ENCODE data around the gene SLC26A6. TPM values are rescaled to one million over a fixed set of nuclear protein-coding genes. Genes with fewer than 3 reads are reported as not detected.

The SLC26A6 gene
- polyA plus RNA-seq, 1 donor from 2014 or later: 1.4 TPM

DNA sequence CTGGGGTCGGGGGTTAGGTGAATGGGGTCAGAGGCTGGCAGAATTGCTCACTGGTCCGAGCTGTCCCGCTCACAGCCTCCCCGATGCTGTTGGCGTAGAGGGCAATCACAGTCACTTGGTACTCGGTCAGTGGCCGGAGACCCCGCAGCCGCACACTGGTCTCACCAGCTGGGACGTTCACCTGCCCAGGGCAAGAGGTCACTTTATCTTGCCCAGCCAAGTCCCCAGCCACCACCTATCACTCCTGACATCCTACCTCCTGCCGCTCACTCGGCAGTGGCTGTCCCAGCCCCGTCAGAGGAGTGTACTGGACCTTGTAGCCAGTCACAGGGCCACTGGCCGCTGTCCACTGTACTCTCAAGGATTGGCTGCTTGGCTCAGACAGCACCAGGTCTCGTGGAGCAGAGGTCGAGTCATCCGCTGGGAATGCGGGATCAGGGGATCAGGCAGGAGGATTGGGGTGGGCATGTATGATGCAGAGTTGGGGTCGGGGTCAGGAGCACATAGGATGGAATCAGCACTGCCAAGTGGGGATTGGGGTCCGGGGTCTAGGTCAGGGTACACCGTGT is 42.7 kb downstream of the SLC26A6 start:
- Mint-ChIP-seq H3K36me3 (peaks cover 4% of the 10 kb centered on the region), H3K27ac (no peak overlapping the region), H3K9me3 (peaks cover 0 to 1% (median 0%) of the 10 kb centered on the region in 3 donors), H3K27me3 (peaks cover 37% of the 10 kb centered on the region), H3K4me1 (peaks cover 0 to 3% (median 0%) of the 10 kb centered on the region in 3 donors), H3K4me3 (peak overlapping the region in 1 of 4 donors; percentile 61)

DNA sequence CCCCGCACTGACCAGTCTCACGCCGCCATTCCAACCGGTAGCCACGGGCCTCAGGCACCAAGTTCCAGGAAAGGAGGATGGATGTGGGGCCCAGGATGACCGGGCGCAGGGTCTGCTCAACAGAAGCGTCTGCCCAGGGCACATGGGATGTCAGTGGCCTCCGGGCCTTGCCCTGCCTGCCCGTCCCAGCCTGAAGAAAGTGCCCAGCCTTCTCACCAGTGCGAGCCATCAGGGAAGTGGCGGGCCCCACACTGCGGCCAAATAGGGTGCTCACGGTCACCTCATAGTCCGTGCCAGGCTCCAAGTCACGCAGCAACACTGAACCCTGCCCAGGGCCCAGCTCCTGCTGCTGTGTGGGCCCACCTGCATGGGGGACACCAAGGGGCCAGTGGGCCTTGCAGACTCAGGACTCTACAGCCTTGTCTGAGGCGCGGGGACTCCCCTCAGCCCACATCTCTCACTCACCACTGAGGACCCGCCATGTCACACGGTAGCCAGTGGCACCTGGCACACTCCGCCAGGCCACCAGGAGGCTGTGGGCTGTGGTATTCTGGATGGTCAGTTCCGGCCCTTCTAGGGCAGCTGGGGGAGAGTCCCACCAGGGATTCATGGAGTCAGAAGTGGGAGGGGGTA is 43.3 kb downstream of the SLC26A6 start:
- Mint-ChIP-seq H3K36me3 (no peaks in the 10 kb centered on the region), H3K9me3 (peaks cover 0 to 1% (median 0%) of the 10 kb centered on the region in 3 donors), H3K4me1 (peaks cover 0 to 3% (median 0%) of the 10 kb centered on the region in 3 donors), H3K27me3 (peaks cover 38% of the 10 kb centered on the region), H3K27ac (no peak overlapping the region), H3K4me3 (no peak overlapping the region)

DNA sequence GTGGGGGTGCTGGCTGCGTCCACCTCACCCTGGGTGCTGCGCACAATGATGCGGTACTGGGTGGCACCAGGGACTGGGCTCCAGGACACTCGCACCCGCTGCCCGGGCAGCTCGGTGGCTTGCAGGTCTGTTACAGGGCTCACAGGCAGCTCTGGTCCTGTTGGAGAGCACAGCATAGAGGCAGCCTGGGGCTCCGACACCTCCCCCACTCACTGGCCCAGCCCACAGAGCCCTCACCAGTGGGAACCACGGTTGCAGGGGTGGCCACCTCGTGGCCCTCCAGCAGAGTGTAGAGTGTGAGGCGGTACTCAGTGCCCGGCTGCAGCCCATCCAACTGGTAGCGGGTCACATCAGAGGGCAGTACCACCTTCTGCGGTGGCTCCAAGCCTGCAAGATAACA is 43.8 kb downstream of the SLC26A6 start:
- peaks cover 0 to 3% (median 0%) of the 10 kb centered on the region in 3 donors for H3K4me1 Mint-ChIP-seq
- H3K4me3 Mint-ChIP-seq: no peak overlapping the region
- peaks cover 38% of the 10 kb centered on the region for H3K27me3 Mint-ChIP-seq
- H3K9me3 Mint-ChIP-seq: peaks cover 0 to 1% (median 0%) of the 10 kb centered on the region in 3 donors
- H3K36me3 Mint-ChIP-seq: no peaks in the 10 kb centered on the region
- H3K27ac Mint-ChIP-seq: no peak overlapping the region

DNA sequence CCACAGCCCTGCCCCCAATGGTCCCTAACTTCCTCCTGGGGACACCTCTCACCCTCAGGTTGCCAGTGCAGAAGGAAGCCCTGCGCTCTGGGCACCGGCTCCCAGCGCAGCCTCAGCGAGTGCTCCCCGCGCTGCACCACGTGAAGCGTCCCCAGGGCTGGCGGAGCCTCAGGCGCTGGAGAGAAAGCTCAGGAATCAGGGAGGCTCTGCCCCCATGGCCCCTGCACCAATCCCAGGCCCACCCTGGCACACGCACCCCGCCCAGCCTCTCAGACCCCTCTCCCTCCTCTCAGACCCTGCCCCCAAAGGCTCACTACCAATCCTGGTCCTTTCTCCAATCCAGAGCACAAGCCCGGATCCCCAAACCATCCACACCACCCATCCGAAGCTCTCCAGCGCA is 47.0 kb downstream of the SLC26A6 start:
- peak overlapping the region in 1 of 4 donors; percentile 18 for H3K4me3 Mint-ChIP-seq
- H3K36me3 Mint-ChIP-seq: no peaks in the 10 kb centered on the region
- no peaks in the 10 kb centered on the region for H3K4me1 Mint-ChIP-seq
- H3K27me3 Mint-ChIP-seq: peaks cover 24% of the 10 kb centered on the region
- H3K27ac Mint-ChIP-seq: no peak overlapping the region
- peaks cover 0 to 1% (median 0%) of the 10 kb centered on the region in 3 donors for H3K9me3 Mint-ChIP-seq

DNA sequence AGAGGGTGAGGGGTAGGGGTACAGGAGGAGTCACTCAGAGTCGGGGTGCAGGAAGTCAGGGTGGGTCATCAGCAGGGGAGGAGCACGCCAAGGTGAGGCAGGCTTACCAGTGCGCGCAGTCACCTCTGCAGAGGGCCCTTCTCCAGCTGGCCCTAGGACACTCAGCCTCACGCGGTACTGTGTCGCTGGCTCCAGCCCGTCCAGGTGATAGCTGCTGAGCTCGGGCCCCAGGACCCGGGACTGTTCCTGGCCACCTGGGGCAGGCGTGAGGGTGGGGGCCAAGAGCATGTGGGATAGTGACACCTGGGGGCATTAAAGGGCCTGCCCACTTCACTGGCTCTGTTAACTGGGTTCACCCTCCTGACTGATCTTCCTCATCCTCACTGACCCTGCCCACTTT is 47.6 kb downstream of the SLC26A6 start:
- Mint-ChIP-seq H3K36me3 (no peaks in the 10 kb centered on the region), H3K4me1 (no peaks in the 10 kb centered on the region), H3K4me3 (no peak overlapping the region), H3K27me3 (peaks cover 22% of the 10 kb centered on the region), H3K27ac (no peak overlapping the region), H3K9me3 (peaks cover 0 to 1% (median 0%) of the 10 kb centered on the region in 3 donors)

DNA sequence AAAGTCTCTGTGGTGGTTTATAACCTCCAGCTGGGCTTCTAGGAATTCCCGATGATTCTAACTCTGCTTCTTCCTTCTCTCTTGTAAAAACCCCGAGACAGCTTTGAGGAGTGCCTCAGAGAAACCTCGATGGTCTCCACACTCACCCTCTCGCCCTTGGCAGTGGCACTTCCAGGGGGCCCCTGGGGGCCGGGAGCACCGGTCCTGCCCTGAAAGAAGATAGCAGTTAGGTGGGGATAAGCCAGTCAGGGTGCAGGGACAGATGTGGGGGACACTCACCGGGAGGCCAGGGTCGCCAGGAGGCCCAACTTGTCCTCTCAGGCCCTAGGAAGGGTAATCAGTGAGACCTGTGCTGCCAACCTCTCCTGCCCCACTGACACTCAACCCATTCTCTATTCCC is 49.9 kb downstream of the SLC26A6 start:
- Mint-ChIP-seq H3K9me3 (peaks cover 0 to 1% (median 0%) of the 10 kb centered on the region in 3 donors), H3K4me1 (no peaks in the 10 kb centered on the region), H3K4me3 (no peak overlapping the region), H3K27ac (no peak overlapping the region), H3K36me3 (no peaks in the 10 kb centered on the region), H3K27me3 (peaks cover 12% of the 10 kb centered on the region)

DNA sequence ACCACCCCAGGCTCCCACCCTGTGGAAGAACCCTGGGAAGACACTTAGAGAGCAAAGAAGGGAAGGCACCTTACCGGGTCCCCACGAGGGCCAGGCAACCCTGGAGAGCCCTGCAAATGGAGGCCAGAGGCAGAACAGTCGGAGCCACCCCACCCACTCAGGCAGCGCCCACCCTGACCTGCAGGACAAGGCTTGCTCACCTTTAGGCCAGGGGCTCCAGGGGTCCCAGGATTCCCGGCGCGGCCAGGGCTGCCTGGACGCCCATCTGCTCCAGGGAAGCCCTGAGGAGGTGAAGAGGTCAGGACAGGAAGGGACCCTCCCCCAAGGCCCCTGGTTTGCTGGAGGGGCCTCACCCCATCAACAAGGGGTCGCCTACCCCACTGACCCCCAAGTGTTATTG is 50.4 kb downstream of the SLC26A6 start:
- H3K9me3 Mint-ChIP-seq: peaks cover 0 to 1% (median 0%) of the 10 kb centered on the region in 3 donors
- H3K27ac Mint-ChIP-seq: no peak overlapping the region
- H3K36me3 Mint-ChIP-seq: no peaks in the 10 kb centered on the region
- H3K27me3 Mint-ChIP-seq: peaks cover 12% of the 10 kb centered on the region
- no peaks in the 10 kb centered on the region for H3K4me1 Mint-ChIP-seq
- H3K4me3 Mint-ChIP-seq: no peak overlapping the region

DNA sequence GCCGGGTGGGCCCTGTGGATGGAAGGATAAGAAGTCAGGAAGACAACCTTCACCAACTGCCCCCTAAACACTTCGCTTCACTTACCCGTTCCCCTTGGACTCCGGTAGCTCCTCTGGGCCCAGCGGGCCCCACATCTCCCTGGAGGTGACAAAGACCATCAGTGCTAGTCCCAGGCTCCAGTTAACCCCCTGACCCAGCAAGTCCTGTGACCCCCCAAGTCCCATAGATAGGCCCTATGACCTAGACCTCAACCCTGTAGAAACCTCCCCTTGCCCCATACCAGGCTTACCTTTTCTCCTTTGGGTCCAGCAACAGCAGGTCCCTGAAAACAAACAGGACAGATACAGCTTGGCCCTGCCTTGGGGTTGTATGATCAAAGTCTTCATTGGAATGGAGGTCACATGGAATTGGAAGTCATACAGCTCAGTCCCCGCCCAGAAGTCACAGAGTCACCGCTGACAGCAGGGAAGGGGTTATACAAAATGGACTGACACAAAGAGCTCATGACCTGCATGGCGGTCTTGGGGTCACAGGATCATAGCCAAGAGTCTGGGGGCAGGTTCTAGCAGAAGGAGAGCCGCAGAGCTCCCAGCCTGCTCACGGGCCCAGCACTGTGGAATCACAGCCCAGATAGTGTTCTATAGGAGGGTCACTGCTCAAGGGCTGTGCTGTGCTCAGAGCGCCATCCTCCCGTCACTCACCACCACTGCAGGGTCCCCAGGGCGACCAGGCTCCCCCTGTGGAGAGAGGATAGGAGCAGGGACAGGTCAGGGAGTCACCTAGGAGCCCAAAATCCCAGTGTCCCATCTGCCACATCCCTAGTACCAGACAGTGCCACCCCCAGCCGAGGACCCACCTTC is 53.4 kb downstream of the SLC26A6 start:
- Mint-ChIP-seq H3K27me3 (no peaks in the 10 kb centered on the region), H3K27ac (no peak overlapping the region), H3K4me1 (no peaks in the 10 kb centered on the region)

DNA sequence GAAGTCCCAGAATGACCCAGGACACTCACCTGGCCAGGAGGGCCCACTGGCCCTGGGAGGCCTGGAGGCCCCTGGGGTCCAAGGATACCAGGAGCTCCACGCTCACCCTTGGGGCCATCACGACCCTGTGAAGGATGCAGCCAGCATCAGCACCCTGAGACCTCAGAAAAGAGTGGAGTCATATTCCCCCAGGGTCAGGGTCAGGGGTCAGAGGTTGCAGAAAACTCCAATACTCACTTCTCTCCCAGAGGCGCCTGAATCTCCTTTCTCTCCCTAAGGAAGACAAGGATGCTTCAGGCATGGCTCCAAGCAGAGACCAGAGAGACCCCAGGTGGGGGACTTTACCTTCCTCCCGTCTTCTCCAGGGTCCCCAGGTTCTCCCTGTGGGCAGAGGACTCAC is 58.6 kb downstream of the SLC26A6 start:
- no peaks in the 10 kb centered on the region for H3K36me3 Mint-ChIP-seq
- no peaks in the 10 kb centered on the region for H3K9me3 Mint-ChIP-seq
- no peaks in the 10 kb centered on the region for H3K27me3 Mint-ChIP-seq
- H3K27ac Mint-ChIP-seq: no peak overlapping the region
- no peaks in the 10 kb centered on the region for H3K4me1 Mint-ChIP-seq
- no peak overlapping the region for H3K4me3 Mint-ChIP-seq

More for the DNA sequence above, 53.4 kb downstream of the SLC26A6 start:
- no peaks in the 10 kb centered on the region for H3K9me3 Mint-ChIP-seq
- H3K4me3 Mint-ChIP-seq: no peak overlapping the region
- no peaks in the 10 kb centered on the region for H3K36me3 Mint-ChIP-seq

Other genes starting within 250 kb of the SLC26A6 start
- not detected for gene PLXNB1, start 205.4 kb downstream of the SLC26A6 start, polyA plus RNA-seq
- gene CCDC51, start 195.3 kb downstream of the SLC26A6 start, polyA plus RNA-seq: 13.4 TPM
- gene TMA7, start 195.2 kb downstream of the SLC26A6 start, polyA plus RNA-seq: 701 TPM
- gene ATRIP, start 188.7 kb downstream of the SLC26A6 start, polyA plus RNA-seq: 13.9 TPM
- 307 TPM for gene SHISA5, start 131.3 kb downstream of the SLC26A6 start, polyA plus RNA-seq
- 1.5 TPM for gene PFKFB4, start 78.7 kb downstream of the SLC26A6 start, polyA plus RNA-seq
- gene UCN2, start 71.7 kb downstream of the SLC26A6 start, polyA plus RNA-seq: not detected
- not detected for gene COL7A1, start 40.1 kb downstream of the SLC26A6 start, polyA plus RNA-seq
- gene UQCRC1, start 25.8 kb downstream of the SLC26A6 start, polyA plus RNA-seq: 147 TPM
- not detected for gene TMEM89, start 13.7 kb downstream of the SLC26A6 start, polyA plus RNA-seq
- gene CELSR3, start 27.4 kb upstream of the SLC26A6 start, polyA plus RNA-seq: 0.59 TPM
- 17.2 TPM for gene NCKIPSD, start 50.5 kb upstream of the SLC26A6 start, polyA plus RNA-seq
- 43.4 TPM for gene IP6K2, start 81.8 kb upstream of the SLC26A6 start, polyA plus RNA-seq
- gene PRKAR2A, start 212.4 kb upstream of the SLC26A6 start, polyA plus RNA-seq: 10.0 TPM

All from IgD-negative memory B cell (primary cell).